AML-193 (cell line): ENCODE data around the gene STPG1.

Experiments
- DNase-seq, 2 experiments: peaks; one replicate each; lab custom pipeline; 2025; lab: John Stamatoyannopoulos, UW

STPG1 gene

GRCh38 chr1:24317956-24318614 is 95.5 kb downstream of the STPG1 start:
- no peak for DNase-seq

GRCh38 chr1:24317081-24317480 is 96.5 kb downstream of the STPG1 start:
- DNase-seq: no peak

- DNase-seq: no peak
Measured at GRCh38 chr1:24316645-24317044, 96.9 kb downstream of the STPG1 start.

GRCh38 chr1:24315391-24315790 is 98.2 kb downstream of the STPG1 start:
- no peak for DNase-seq

- no peak for DNase-seq
Measured at GRCh38 chr1:24311741-24312140, 101.8 kb downstream of the STPG1 start.

DNA sequence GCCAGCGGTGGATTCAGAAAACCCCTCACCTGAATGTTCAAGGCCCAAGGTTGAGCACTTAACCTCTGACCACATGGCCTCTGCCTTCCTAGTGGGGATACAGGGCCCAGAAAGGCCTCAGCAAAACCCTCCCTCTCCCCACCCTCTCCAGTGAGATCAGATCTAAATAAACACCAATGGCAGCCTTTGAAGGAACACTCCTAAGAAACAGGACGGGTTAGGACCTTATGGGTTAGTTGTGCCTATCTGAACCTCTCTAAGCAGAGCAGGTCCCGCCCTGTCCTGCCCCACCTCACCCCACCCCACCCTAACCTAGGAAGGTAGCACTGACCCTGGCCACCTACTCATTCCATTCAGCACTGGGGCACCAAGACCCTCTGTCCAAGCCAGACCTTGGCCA is 102.3 kb downstream of the STPG1 start:
- no peak for DNase-seq

- no peak for DNase-seq
Measured at GRCh38 chr1:24309762-24310485, 103.7 kb downstream of the STPG1 start.

DNA sequence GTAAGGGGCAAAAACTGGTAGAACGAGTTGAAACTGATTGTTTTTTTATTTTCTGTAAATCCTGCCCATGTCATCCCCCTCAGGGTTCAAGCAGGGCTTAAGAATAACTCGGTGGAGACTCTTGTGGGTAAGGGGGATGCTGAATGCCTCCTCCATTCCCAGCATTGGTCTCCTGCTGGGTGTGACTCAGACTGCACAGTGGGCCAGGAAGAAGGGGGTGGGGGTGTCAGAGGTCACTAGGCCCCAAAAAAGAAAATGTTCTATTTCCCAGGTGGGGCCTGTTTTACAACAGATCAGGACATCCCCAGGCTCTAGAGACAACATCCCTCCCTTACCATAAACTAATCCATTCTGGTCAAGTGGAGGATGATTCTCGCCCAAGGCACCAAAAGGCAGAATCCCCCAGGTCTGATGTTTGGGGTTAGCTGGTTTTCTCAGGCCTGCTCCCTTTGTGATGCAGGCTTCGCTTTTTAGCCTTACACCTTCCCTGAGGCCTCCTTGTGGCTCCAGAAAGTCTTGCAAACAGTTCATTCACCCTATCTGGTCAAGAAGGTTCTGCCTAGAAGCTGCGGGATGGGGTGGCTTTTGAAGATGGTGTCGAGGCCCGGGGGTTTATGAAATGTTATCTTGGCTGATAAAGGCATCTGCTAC is 105.1 kb downstream of the STPG1 start:
- no peak for DNase-seq
